SU-DHL-6 (cell line): ENCODE results near the gene ZNHIT3.

ENCODE experiments used
- H2AFZ ChIP-seq: fragments of 200-600 bp; sonication (generic); 2 replicates; pipeline ENCODE4 v1.6.1; 2014; ENCODE audit warnings: low read depth, mild to moderate bottlenecking, moderate library complexity, mixed read lengths, antibody characterized with exemption, low read length; ENCODE audit not compliant: severe bottlenecking
- H3F3A ChIP-seq: fragments of 200-600 bp; shearing (Covaris generic); 2 replicates; pipeline ENCODE4 v1.6.0; 2016; ENCODE audit warnings: antibody characterized with exemption, mild to moderate bottlenecking; ENCODE audit not compliant: insufficient read depth
- H3K27ac ChIP-seq: fragments of 200-600 bp; sonication (generic); 2 replicates; pipeline ENCODE4 v1.5.1; 2016; ENCODE audit warnings: low read depth, mild to moderate bottlenecking, low read length, moderate library complexity, mixed read lengths
- H3K27me3 ChIP-seq: fragments of 200-600 bp; sonication (generic), shearing (Covaris generic); 2 replicates; pipeline ENCODE4 v1.6.0; 2014; ENCODE audit warnings: mild to moderate bottlenecking, low read length
- H3K36me3 ChIP-seq: fragments of 200-600 bp; sonication (generic); 2 replicates; pipeline ENCODE4 v1.6.1; 2014; ENCODE audit warnings: mild to moderate bottlenecking, low read length, mixed read lengths
- H3K4me2 ChIP-seq: fragments of 300-600, 200-600 bp; shearing (Covaris generic), sonication (generic); 2 replicates; pipeline ENCODE4 v1.6.0; 2014; ENCODE audit warnings: low read length, low read depth, mild to moderate bottlenecking; ENCODE audit not compliant: poor library complexity, severe bottlenecking
- H3K4me3 ChIP-seq: fragments of 200-600 bp; sonication (generic); 2 replicates; pipeline ENCODE4 v1.5.1; 2014; ENCODE audit warnings: antibody characterized with exemption, low read length, mild to moderate bottlenecking, mixed read lengths; ENCODE audit not compliant: insufficient read depth, poor library complexity, severe bottlenecking
- H3K79me2 ChIP-seq: fragments of 200-600 bp; sonication (generic); 2 replicates; pipeline ENCODE4 v1.6.1; 2014; ENCODE audit warnings: mild to moderate bottlenecking, low read length, moderate library complexity; ENCODE audit not compliant: insufficient read depth
- H3K9ac ChIP-seq: fragments of 200-600 bp; sonication (generic); 2 replicates; pipeline ENCODE4 v1.7.0; 2014; ENCODE audit warnings: mild to moderate bottlenecking, low read length
- H3K9me2 ChIP-seq: fragments of 200-600 bp; sonication (generic); replicated peaks from 2 replicates; pipeline ENCODE4 v1.6.1; 2014; ENCODE audit warnings: low read length; ENCODE audit not compliant: insufficient read depth
- H3K9me3 ChIP-seq: fragments of 200-600 bp; sonication (generic); 2 replicates; pipeline ENCODE4 v1.6.1; 2014; ENCODE audit warnings: low read length, mixed read lengths; ENCODE audit not compliant: insufficient read depth
- H4K20me1 ChIP-seq: fragments of 200-600 bp; sonication (generic); 2 replicates; pipeline ENCODE4 v1.6.1; 2014; ENCODE audit warnings: low read depth, mild to moderate bottlenecking, antibody characterized with exemption, low read length, moderate library complexity, mixed read lengths
- EZH2phosphoT487 ChIP-seq: fragments of 200-600 bp; sonication (generic), shearing (Covaris generic); conservative IDR thresholded peaks from 2 replicates; pipeline ENCODE4 v1.6.1; 2018; ENCODE audit warnings: mild to moderate bottlenecking, antibody characterized with exemption, low read length, moderate library complexity, mixed read lengths
- TF ChIP-seq, protein P1 (sequence below): fragments of 200-600 bp; sonication (generic); IDR thresholded peaks from one replicate; pipeline ENCODE4 v1.5.1; 2017; ENCODE audit warnings: antibody characterized with exemption, mild to moderate bottlenecking, low read length, moderate library complexity; ENCODE audit not compliant: insufficient read depth, poor library complexity, severe bottlenecking

ZNHIT3 gene

DNA sequence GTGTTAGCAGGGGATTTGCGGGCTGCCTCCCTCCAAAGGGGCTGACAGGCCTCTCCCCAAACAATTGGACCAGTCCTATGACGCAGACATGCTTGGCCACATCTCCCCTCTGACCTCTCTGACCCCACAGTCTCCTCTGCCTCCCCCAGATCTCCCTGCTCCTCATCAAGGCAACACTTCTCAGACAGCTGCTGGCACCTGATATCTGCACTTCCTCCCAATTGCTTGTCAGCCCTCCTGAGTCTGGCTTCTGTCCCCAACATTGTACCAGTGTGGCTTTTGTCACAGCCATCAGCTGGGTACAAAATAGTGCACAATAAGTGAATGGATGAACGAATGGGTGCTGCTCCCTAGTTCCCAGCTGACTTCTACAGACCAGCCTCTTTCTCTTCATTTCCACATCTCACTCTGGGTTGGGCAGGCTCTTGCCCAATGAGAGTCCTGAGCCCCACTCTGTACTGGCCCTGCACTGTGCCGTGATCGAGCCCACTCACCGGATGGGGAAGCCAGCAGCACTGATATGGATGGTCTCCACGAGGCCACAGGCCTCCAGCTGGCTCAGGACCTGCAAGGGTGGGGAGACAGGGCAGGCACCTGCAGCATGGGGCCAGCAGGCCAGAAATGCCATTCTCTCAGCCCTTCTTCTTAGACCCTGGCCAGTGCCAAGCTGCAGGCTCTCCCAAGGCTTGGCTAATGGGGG, 17.1 kb downstream of the ZNHIT3 start:
- Histone ChIP-seq H3K9me2 (no peaks in the 10 kb centered on the region), H3K9ac (no peak overlapping the region)
- TF ChIP-seq, protein P1, sequence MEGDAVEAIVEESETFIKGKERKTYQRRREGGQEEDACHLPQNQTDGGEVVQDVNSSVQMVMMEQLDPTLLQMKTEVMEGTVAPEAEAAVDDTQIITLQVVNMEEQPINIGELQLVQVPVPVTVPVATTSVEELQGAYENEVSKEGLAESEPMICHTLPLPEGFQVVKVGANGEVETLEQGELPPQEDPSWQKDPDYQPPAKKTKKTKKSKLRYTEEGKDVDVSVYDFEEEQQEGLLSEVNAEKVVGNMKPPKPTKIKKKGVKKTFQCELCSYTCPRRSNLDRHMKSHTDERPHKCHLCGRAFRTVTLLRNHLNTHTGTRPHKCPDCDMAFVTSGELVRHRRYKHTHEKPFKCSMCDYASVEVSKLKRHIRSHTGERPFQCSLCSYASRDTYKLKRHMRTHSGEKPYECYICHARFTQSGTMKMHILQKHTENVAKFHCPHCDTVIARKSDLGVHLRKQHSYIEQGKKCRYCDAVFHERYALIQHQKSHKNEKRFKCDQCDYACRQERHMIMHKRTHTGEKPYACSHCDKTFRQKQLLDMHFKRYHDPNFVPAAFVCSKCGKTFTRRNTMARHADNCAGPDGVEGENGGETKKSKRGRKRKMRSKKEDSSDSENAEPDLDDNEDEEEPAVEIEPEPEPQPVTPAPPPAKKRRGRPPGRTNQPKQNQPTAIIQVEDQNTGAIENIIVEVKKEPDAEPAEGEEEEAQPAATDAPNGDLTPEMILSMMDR: no peak
- TF ChIP-seq EZH2phosphoT487: no peak

DNA sequence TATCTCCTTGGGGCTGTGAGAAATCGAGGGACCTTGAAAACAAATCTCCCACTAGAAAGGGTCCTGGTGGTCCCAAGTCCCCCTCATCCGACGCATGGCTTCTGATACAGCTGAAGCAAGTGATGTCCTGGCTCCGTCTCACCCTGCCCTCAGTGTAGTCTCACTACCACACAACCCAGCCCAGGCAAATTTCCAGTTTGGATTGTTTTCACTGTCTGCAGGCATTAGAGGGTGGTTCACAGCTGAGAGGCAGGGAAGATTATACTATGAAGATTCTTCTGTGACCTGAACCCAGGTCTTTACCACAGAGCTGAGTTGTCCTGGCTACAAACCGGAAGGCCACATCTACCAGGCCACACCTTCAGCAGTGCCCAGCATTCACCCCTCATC, 17.7 kb downstream of the ZNHIT3 start:
- H3K9me2 ChIP-seq: no peaks in the 10 kb centered on the region
- no peak overlapping the region for H2AFZ ChIP-seq
- H3K27me3 ChIP-seq: no peaks in the 10 kb centered on the region
- H3K4me3 ChIP-seq: no peak overlapping the region
- H3K9ac ChIP-seq: no peak overlapping the region
- no peaks in the 10 kb centered on the region for H4K20me1 ChIP-seq
- no peaks in the 10 kb centered on the region for H3F3A ChIP-seq
- H3K79me2 ChIP-seq: no peaks in the 10 kb centered on the region
- no peak overlapping the region for H3K27ac ChIP-seq
- no peaks in the 10 kb centered on the region for H3K36me3 ChIP-seq
- no peak overlapping the region for H3K4me2 ChIP-seq
- H3K9me3 ChIP-seq: no peaks in the 10 kb centered on the region
- no peak for TF ChIP-seq EZH2phosphoT487
- TF ChIP-seq, protein P1: no peak

More for the DNA sequence above, 17.1 kb downstream of the ZNHIT3 start:
- H3K9me3 ChIP-seq: no peaks in the 10 kb centered on the region
- H3K27ac ChIP-seq: no peak overlapping the region
- no peaks in the 10 kb centered on the region for H3K36me3 ChIP-seq
- no peaks in the 10 kb centered on the region for H3K27me3 ChIP-seq
- H4K20me1 ChIP-seq: no peaks in the 10 kb centered on the region
- no peaks in the 10 kb centered on the region for H3K79me2 ChIP-seq
- no peaks in the 10 kb centered on the region for H3F3A ChIP-seq
- no peak overlapping the region for H3K4me3 ChIP-seq
- no peak overlapping the region for H3K4me2 ChIP-seq
- H2AFZ ChIP-seq: no peak overlapping the region

DNA sequence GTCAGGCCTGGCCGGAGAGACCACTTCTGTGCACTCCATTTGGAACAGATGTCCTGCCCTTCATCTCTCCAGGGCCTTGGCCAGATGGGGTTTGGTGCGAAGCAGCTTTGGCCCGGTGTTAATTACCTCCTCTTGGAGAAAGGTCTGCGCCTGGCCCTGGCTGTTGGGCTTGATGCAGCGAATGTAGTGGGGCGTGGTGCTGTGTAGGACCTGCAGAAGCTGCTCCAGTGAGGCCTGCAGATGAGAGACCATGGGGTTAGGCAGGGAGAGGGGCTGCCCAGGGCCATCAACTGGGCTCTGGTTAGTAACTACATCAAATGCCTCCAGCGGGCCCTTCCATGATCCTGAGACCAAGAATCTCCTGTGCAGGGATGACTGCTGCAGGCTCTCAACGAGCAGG, 18.7 kb downstream of the ZNHIT3 start:
- Histone ChIP-seq H3K27me3 (no peaks in the 10 kb centered on the region), H3K27ac (no peak overlapping the region), H3K9me3 (no peaks in the 10 kb centered on the region), H3K79me2 (no peaks in the 10 kb centered on the region), H3K9me2 (no peaks in the 10 kb centered on the region), H3F3A (no peaks in the 10 kb centered on the region), H3K4me2 (no peak overlapping the region), H4K20me1 (no peaks in the 10 kb centered on the region), H3K4me3 (no peak overlapping the region), H3K36me3 (no peaks in the 10 kb centered on the region), H2AFZ (no peak overlapping the region), H3K9ac (no peak overlapping the region)
- TF ChIP-seq EZH2phosphoT487: no peak
- TF ChIP-seq, protein P1: no peak
